H54 (cell line): Measurements from ENCODE around the gene WDR26.
A peak's percentile ranks its signal among the peaks of the same experiment; 100 is the strongest.
"Not testable (repeated sequence)": the region's sequence is repeated elsewhere in the genome, so short reads cannot be mapped to it uniquely, and the experiment has no call there.

Experiments used
- DNase-seq: peaks from one replicate; pipeline ENCODE4 v3.0.0; 2011; ENCODE audit warnings: low spot score, mixed read lengths; ENCODE audit not compliant: insufficient read length
- FAIRE-seq: peaks from 3 replicates; lab custom pipeline; 2011; peaks lifted over from hg19 to GRCh38; lab: Jason Lieb, UNC
- POLR2A ChIP-seq: IDR thresholded peaks from 2 replicates; pipeline ENCODE4 v1.6.1; 2011; ENCODE audit warnings: low read depth, mild to moderate bottlenecking, low read length

Gene WDR26

GRCh38 chr1:224359207-224359606, 75.4 kb downstream of the WDR26 start:
- no peak for FAIRE-seq

GRCh38 chr1:224358237-224358636, 76.4 kb downstream of the WDR26 start:
- no peak for TF ChIP-seq POLR2A
- DNase-seq: no peak
- FAIRE-seq: no peak

More at GRCh38 chr1:224359207-224359606, 75.4 kb downstream of the WDR26 start:
- DNase-seq: no peak
- TF ChIP-seq POLR2A: no peak

DNA sequence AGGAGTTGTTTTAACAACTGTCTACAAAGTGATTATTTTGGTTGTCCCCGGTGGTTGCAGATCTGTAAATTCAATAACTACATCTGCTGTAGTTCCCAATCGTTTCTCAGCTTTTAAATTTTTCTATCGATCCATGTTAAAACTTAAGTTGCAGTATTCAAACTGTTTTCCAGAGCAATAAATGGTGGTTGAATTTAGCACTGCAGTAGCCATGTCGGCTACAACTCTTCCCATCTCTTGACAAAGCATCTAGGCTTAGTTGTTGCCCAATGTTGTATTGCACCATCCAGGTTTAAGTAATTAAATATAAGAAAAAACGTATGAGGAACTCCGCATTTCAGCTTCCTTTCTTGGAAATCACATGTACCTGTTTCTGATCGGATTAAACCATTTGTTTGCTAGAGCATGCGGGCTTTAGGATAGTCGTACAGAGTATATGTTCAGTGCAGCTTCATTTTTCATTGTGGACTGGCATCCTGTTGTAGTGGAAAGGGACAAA, 76.9 kb downstream of the WDR26 start:
- TF ChIP-seq POLR2A: no peak
- FAIRE-seq: no peak
- no peak for DNase-seq

- peak; percentile 97 for TF ChIP-seq POLR2A
- DNase-seq (peak; percentile 91), FAIRE-seq (peak; percentile 57)
Measured at GRCh38 chr1:224356685-224357625, 77.6 kb downstream of the WDR26 start, which contains the start of gene CNIH4. TSS of gene CNIH4 (plus strand) at chr1:224356879. CDS start at chr1:224356925, 46 bp downstream.

DNA sequence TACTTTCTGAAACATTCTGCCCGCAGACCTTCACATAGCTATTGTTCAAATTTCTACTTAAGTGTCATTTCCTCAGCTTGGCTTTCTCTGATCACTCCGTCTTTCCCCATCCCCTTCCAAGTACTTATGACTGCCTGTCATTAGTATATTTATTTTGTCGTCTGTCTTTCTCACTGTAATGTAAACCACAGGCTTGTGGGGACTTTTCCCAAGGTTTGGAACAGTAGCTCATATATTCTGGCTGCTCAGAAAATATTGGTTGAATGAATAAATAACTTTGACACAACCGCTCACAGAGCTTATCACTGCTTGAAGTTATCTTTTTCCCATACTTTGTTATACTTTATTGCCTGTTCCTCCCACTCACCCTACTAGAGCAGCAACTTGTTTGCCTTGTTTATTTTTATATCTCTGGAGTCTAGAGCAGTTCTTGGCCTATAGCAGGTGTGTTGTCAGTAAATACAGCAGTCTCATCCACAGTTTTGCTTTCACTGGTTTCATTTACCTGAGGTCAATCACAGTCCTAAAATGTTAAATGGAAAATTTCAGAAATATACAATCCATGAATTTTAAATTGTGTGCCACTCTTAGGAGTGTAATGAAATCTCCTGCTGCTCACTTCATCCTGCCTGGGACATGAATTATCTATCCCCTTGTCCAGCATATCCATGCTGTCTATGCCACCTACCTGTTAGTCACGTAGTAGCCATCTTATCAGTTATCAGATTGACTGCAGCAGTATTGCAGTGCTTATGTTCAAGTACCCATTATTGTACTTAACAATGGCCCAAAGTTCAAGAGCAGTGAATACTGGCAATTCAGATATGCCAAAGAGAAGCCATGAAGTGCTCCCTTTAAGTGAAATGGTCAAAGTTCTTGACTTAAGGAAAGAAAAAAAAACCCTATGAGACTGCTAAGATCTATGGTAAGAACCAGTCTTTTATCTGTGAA, 80.3 kb downstream of the WDR26 start:
- DNase-seq: no peak
- TF ChIP-seq POLR2A: no peak

DNA sequence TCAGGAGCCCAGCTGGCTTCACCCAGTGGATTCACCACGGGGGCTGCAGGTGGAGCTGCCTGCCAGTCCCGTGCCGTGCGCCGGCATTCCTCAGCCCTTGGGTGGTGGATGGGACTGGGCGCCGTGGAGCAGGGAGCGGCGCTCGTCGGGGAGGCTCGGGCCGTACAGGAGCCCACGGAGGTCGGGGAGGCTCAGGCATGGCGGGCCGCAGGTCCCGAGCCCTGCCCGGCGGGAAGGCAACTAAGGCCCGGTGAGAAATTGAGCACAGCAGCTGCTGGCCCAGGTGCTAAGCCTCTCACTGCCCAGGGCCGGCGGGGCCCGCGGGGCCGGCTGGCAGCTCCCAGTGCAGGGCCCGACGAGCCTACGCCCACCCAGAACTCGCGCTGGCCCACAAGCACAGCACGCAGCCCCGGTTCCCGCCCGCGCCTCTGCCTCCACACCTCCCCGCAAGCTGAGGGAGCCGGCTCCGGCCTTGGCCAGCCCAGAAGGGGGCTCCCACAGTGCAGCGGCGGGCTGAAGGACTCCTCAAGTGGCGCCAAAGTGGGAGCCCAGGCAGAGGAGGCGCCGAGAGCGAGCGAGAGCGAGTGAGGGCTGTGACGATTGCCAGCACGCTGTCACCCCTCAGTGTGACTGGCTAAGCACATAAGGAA, 82.0 kb downstream of the WDR26 start:
- FAIRE-seq, DNase-seq: not testable (repeated sequence)

More for the DNA sequence above, 80.3 kb downstream of the WDR26 start:
- no peak for FAIRE-seq

- not testable (repeated sequence) for DNase-seq, FAIRE-seq
Measured at GRCh38 chr1:224349716-224350115, 84.9 kb downstream of the WDR26 start.

- no peak for FAIRE-seq
- TF ChIP-seq POLR2A: no peak
- no peak for DNase-seq
Measured at GRCh38 chr1:224348137-224348536, 86.5 kb downstream of the WDR26 start.

- DNase-seq (no peak), FAIRE-seq (no peak)
- no peak for TF ChIP-seq POLR2A
Measured at GRCh38 chr1:224343679-224344078, 90.9 kb downstream of the WDR26 start.

DNA sequence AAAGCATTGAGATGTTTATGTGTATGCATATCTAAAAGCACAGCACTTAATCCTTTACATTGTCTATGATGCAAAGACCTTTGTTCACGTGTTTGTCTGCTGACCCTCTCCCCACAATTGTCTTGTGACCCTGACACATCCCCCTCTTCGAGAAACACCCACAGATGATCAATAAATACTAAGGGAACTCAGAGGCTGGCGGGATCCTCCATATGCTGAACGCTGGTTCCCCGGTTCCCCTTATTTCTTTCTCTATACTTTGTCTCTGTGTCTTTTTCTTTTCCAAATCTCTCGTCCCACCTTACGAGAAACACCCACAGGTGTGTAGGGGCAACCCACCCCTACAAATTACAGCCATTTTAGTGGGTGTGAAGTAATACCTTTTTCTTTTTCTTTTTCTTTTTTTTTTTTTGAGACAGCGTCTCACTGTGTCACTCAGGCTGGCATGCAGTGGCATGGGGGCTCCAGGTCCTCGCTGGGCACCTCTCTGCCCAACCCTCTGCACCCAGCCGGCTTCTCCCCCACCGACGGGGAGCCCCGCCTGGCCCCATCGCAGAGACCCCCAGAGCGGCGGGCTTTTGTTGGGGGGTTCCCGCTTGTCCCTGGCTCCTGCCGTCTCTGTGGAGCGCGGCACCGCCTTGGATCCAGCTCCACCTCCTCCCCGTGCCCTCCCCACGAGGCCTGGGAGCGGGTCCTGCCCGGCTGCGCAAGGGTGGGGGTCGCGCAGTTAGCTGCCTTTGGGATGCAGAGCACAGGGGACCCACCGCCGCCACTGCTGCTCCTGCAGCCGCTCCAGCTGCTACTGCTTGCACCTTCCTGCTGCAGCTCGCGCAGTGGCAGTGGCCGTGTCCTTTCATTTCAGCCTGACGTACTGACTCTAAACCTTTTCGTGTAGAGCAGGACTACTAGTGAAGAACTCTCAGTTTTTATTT, 93.9 kb downstream of the WDR26 start:
- DNase-seq, FAIRE-seq: not testable (repeated sequence)

GRCh38 chr1:224339442-224340033, 95.1 kb downstream of the WDR26 start:
- FAIRE-seq (no peak), DNase-seq (no peak)
- TF ChIP-seq POLR2A: no peak

- FAIRE-seq (no peak), DNase-seq (no peak)
- no peak for TF ChIP-seq POLR2A
Measured at GRCh38 chr1:224338150-224338838, 96.3 kb downstream of the WDR26 start.
